Mucosa of rectum (tissue), 2 donors: ENCODE results near the gene ELOF1.
"Not testable (repeated sequence)": the region's sequence is repeated elsewhere in the genome, so short reads cannot be mapped to it uniquely, and the experiment has no call there.

Experiments used
- H3K27ac ChIP-seq, 2 donors: one replicate each; pipeline ENCODE4 v1.7.0; 2013; ENCODE audit warnings: inconsistent platforms in 2 of 2, low read depth in 2 of 2, low read length in 2 of 2
- H3K27me3 ChIP-seq, 2 donors: one replicate each; pipeline ENCODE4 v1.7.0; 2013; ENCODE audit warnings: low read length in 2 of 2; ENCODE audit not compliant: control insufficient read depth in 2 of 2, insufficient read depth in 2 of 2
- H3K36me3 ChIP-seq, 2 donors: one replicate each; pipeline ENCODE4 v1.7.0; 2013; ENCODE audit warnings: low read length in 2 of 2; ENCODE audit not compliant: control insufficient read depth in 2 of 2, insufficient read depth in 2 of 2
- H3K4me1 ChIP-seq, 2 donors: one replicate each; pipeline ENCODE4 v1.7.0; 2013; ENCODE audit warnings: low read length in 2 of 2, mild to moderate bottlenecking in 1 of 2; ENCODE audit not compliant: control insufficient read depth in 2 of 2, insufficient read depth in 2 of 2
- H3K4me3 ChIP-seq, 2 donors: one replicate each; pipeline ENCODE4 v1.7.0; 2013; ENCODE audit warnings: low read length in 2 of 2
- H3K9ac ChIP-seq, 2 donors: one replicate each; pipeline ENCODE4 v1.7.0; 2013; ENCODE audit warnings: low read length in 2 of 2, low read depth in 1 of 2, mild to moderate bottlenecking in 1 of 2
- H3K9me3 ChIP-seq, 2 donors: one replicate each; pipeline ENCODE4 v1.7.0; 2013; ENCODE audit warnings: low read length in 2 of 2; ENCODE audit not compliant: control insufficient read depth in 2 of 2
- donor health status: healthy.
- donor health status: Normal muscosa, but diverticular disease.

ELOF1 gene

GRCh38 chr19:11573354-11573753 lies 14.3 kb upstream of the ELOF1 start:
- not testable (repeated sequence) for H3K36me3 ChIP-seq, H3K4me1 ChIP-seq, H3K27ac ChIP-seq, H3K9ac ChIP-seq, H3K27me3 ChIP-seq, H3K4me3 ChIP-seq, H3K9me3 ChIP-seq

GRCh38 chr19:11570039-11570462 lies 11.0 kb upstream of the ELOF1 start:
- Histone ChIP-seq H3K27ac (no peak overlapping the region), H3K4me1 (no peaks in the 10 kb centered on the region), H3K9ac (no peak overlapping the region), H3K36me3 (peaks cover 0 to under 1% of the 10 kb centered on the region in 2 donors), H3K9me3 (no peaks in the 10 kb centered on the region), H3K27me3 (no peaks in the 10 kb centered on the region), H3K4me3 (no peak overlapping the region)

GRCh38 chr19:11566164-11566563 lies 7.1 kb upstream of the ELOF1 start:
- H3K9me3 ChIP-seq, result no peaks in the 10 kb centered on the region
- H3K9ac ChIP-seq, result no peak overlapping the region
- no peaks in the 10 kb centered on the region for H3K4me1 ChIP-seq
- H3K36me3 ChIP-seq, result no peaks in the 10 kb centered on the region
- H3K27me3 ChIP-seq, result no peaks in the 10 kb centered on the region
- no peak overlapping the region for H3K27ac ChIP-seq
- no peak overlapping the region for H3K4me3 ChIP-seq

GRCh38 chr19:11565649-11565980 lies 6.6 kb upstream of the ELOF1 start:
- H3K4me1 ChIP-seq, H3K9me3 ChIP-seq, H3K9ac ChIP-seq, H3K27me3 ChIP-seq, H3K27ac ChIP-seq, H3K36me3 ChIP-seq, H3K4me3 ChIP-seq: not testable (repeated sequence)

- not testable (repeated sequence) for H3K36me3 ChIP-seq, H3K4me1 ChIP-seq, H3K9me3 ChIP-seq, H3K27me3 ChIP-seq, H3K4me3 ChIP-seq, H3K27ac ChIP-seq, H3K9ac ChIP-seq
Observed at GRCh38 chr19:11564082-11564807, 5.2 kb upstream of the ELOF1 start.

GRCh38 chr19:11563532-11563931 lies 4.5 kb upstream of the ELOF1 start:
- Histone ChIP-seq H3K36me3 (no peaks in the 10 kb centered on the region), H3K9ac (no peak overlapping the region), H3K27me3 (no peaks in the 10 kb centered on the region), H3K9me3 (no peaks in the 10 kb centered on the region), H3K4me1 (peaks cover under 1 to 8% of the 10 kb centered on the region in 2 donors), H3K27ac (no peak overlapping the region), H3K4me3 (no peak overlapping the region)

GRCh38 chr19:11560404-11561051 lies 1.5 kb upstream of the ELOF1 start:
- Histone ChIP-seq H3K4me3 (peak overlapping the region in 1 of 2 donors; percentile 97), H3K27me3 (no peaks in the 10 kb centered on the region), H3K9me3 (no peaks in the 10 kb centered on the region), H3K27ac (no peak overlapping the region), H3K4me1 (peaks cover 8 to 16% of the 10 kb centered on the region in 2 donors), H3K9ac (peak overlapping the region in 1 of 2 donors; percentile 5), H3K36me3 (peaks cover 0 to 7% of the 10 kb centered on the region in 2 donors)

GRCh38 chr19:11556634-11557420 lies 2.2 kb downstream of the ELOF1 start:
- Histone ChIP-seq H3K4me3 (no peak overlapping the region), H3K36me3 (peaks cover 15 to 31% of the 10 kb centered on the region in 2 donors)

GRCh38 chr19:11555246-11555645 lies 3.8 kb downstream of the ELOF1 start:
- Histone ChIP-seq H3K27ac (no peak overlapping the region), H3K9me3 (no peaks in the 10 kb centered on the region), H3K4me1 (peaks cover 8 to 15% of the 10 kb centered on the region in 2 donors), H3K9ac (no peak overlapping the region), H3K4me3 (no peak overlapping the region), H3K27me3 (no peaks in the 10 kb centered on the region), H3K36me3 (peaks cover 15 to 31% of the 10 kb centered on the region in 2 donors)

More at GRCh38 chr19:11556634-11557420, 2.2 kb downstream of the ELOF1 start:
- Histone ChIP-seq H3K27ac (no peak overlapping the region), H3K9me3 (no peaks in the 10 kb centered on the region), H3K4me1 (peaks cover 8 to 16% of the 10 kb centered on the region in 2 donors), H3K9ac (no peak overlapping the region), H3K27me3 (no peaks in the 10 kb centered on the region)

GRCh38 chr19:11554160-11554559 lies 4.9 kb downstream of the ELOF1 start:
- H3K27ac ChIP-seq, result peak overlapping the region in 1 of 2 donors; percentile 56
- H3K4me1 ChIP-seq, result peaks cover 8% of the 10 kb centered on the region in 2 donors
- H3K9me3 ChIP-seq, result no peaks in the 10 kb centered on the region
- H3K36me3 ChIP-seq, result peaks cover 15 to 31% of the 10 kb centered on the region in 2 donors
- H3K4me3 ChIP-seq, result no peak overlapping the region
- no peaks in the 10 kb centered on the region for H3K27me3 ChIP-seq
- no peak overlapping the region for H3K9ac ChIP-seq
